ES-I3 (cell line): ENCODE data around the gene TRMT44.

Experiments
- H3K36me3 ChIP-seq: 2 replicates; pipeline ENCODE4 v1.6.1; 2013; ENCODE audit warnings: mild to moderate bottlenecking, low read length, control low read depth, moderate library complexity; ENCODE audit not compliant: insufficient read depth
- H3K4me1 ChIP-seq: 2 replicates; pipeline ENCODE4 v1.6.1; 2013; ENCODE audit warnings: mild to moderate bottlenecking, control low read depth, low read length; ENCODE audit not compliant: insufficient read depth
- H3K9ac ChIP-seq: 2 replicates; pipeline ENCODE4 v1.6.1; 2013; ENCODE audit warnings: low read depth, mild to moderate bottlenecking, low read length, moderate library complexity
- H3K9me3 ChIP-seq: 2 replicates; pipeline ENCODE4 v1.6.1; 2013; ENCODE audit warnings: mild to moderate bottlenecking, low read length, moderate library complexity; ENCODE audit not compliant: control insufficient read depth, insufficient read depth

The TRMT44 gene

DNA sequence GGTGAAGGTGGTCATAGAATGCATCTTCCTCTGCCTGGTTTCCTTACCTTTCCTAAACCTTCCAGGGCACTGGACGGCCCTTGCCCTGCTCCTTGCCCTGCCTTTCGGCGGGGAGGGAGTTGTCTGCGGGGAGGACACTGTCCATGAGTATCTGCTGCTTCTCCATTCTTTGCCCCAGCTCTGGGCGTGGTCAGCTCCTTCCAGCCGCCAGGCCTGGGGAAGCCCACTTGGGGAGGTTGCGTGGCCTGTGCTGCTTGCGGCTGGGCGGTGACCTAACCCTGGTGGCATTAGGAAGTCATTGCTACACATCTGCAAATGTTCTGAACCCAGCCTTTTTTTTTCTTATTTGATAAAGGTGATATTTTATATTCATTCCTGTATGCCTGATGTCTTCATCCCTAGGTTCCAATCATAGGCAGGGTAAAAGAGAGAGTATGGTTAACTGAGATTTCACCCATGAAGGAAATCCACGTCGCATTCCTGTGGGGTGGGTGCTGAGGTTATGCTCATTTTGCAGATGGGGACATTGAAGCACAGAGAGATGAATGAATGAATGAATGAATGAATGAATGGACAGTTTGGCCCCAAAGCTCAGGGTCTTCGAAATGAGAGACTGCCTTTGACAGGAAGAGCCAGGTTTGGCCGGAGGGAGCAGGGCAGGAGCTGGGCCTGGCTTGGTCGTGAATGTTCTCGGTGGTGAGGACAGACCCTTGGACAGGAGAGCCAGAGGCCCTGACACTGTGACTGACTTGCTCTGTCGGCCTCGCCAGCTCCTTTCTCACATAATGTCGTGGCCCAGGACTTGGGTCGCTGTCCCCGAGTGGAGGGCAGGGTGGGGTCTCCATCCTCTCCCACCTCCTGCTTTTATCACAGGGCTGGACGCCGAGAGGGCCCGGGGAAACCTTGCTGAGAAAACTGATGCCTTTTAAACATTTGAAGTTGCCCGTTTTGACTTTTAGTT is 81.9 kb downstream of the TRMT44 start:
- Histone ChIP-seq H3K36me3 (no peaks in the 10 kb centered on the region), H3K9me3 (no peaks in the 10 kb centered on the region), H3K9ac (no peak overlapping the region), H3K4me1 (no peaks in the 10 kb centered on the region)

DNA sequence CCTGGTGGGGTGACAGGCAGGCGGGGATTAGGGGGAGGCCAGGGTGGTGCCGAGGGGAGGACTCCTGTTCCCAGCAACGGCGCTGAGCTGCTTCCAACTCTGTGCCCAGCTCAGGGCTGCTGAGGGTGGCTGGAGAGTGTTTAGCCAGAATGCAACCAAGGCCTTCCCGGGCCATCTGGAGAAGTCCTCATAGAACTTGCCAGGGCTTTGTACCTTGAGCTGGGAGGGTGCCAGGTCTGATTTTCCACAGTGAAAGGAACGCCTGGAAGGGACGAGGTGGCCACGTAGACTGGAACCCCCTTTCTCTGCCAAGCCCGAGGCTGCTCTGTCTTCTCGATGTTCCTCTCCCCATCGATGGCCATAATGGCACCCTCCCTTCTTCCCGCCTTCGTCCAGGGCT is 82.6 kb downstream of the TRMT44 start:
- H3K4me1 ChIP-seq: no peaks in the 10 kb centered on the region

DNA sequence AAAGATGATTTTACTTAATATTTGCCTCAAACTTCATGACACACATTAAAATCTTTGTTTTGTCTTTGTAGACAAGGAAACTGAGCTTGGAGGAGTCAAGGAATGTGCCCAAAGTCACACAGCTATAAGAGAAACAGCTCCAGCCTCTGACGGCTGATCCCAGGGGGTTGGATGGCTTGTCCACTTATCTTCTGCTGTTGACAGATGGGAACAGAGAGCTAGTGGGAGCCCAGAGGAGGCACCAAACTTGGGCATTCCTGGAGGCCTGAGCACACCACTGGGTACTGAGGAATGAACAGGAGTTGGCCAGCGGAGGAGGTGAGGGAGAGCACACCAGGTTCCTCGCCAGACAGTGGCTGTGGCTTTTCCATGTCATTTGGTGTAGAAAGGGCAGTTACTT is 83.2 kb downstream of the TRMT44 start:
- H3K36me3 ChIP-seq: no peaks in the 10 kb centered on the region
- no peak overlapping the region for H3K9ac ChIP-seq
- H3K4me1 ChIP-seq: no peaks in the 10 kb centered on the region
- H3K9me3 ChIP-seq: no peaks in the 10 kb centered on the region

More for the DNA sequence above, 82.6 kb downstream of the TRMT44 start:
- Histone ChIP-seq H3K9ac (no peak overlapping the region), H3K9me3 (no peaks in the 10 kb centered on the region), H3K36me3 (no peaks in the 10 kb centered on the region)

DNA sequence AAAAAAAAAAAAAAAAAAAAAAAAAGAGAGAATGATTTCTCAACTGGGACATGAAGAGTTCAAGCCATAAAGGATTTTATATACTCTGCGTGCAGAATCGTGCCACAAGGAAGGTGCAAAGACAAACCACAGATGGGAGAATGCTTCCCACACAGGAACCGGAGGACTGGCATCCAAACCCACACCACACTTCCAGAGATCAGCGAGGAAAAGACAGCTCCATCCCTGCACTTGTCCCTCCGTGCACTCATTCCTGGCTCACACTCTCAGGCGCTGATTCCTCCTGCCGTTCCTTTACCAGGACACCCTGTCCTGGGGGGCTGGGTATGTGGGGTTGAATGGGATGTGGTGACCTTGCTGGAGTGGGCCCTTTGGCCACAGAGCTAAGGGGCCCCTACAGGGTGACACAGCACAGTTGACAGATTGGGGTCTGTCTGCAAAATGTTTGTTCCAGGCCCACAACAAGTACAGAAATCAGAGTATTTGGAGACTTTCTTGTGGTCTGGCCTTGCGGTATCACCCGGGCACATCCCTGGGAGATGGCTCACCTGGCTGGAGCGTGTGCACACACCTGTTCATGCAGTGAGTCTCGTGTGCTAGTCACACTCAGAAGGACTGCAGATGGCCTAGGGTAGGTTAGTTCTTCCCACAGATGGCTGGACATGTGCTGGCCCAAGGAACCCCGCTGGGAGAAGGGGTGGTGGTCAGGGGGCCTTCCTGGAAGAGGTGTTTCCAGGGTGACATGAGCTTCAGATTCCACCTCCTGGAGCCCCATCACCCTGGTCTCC is 84.2 kb downstream of the TRMT44 start:
- Histone ChIP-seq H3K36me3 (no peaks in the 10 kb centered on the region), H3K9me3 (no peaks in the 10 kb centered on the region), H3K4me1 (no peaks in the 10 kb centered on the region), H3K9ac (no peak overlapping the region)

DNA sequence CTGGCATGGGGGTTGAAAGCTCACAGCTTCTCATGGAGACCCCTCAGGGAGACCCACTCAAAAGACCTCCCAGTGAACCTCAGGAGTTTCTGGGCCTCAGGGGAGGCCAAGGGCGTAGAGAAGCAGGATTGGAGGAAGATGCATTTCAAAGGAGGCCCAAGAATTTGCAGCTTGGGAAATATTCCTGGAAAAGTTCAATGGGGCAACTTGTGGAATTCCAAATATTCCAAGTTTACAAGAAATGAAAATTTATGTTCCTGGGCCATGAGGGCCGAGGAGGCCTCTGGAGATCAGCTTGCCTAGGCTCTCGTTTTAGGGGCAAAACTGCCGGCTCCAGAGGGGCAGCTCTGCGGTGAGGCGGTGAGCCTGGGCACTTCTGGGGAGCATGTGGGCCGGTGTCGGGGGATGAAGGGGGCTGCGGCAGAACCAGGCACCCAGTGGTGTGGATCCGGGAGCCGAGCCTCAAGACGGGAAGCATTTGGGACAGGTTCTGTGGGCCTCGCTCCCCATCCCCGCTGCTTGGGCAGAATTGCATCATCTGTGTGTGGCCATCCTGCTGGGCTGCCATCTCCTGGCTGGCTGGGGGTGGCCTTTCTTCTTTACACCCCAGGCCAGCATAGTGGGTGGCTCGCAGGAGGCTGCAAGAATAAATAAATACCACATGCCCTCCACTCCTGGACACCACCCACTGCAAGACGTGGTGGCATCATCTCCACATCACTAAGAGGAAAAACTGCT is 85.0 kb downstream of the TRMT44 start:
- Histone ChIP-seq H3K4me1 (no peaks in the 10 kb centered on the region), H3K9me3 (no peaks in the 10 kb centered on the region), H3K36me3 (no peaks in the 10 kb centered on the region), H3K9ac (no peak overlapping the region)
